Chondrocyte (in vitro differentiated cells): ENCODE results near the gene VWA1. TPM values are rescaled to one million over a fixed set of nuclear protein-coding genes. Genes with fewer than 3 reads are reported as not detected.

ENCODE experiments used
- DNase-seq: peaks from one replicate; pipeline ENCODE4 v3.0.0; 2021; ENCODE audit warnings: mixed read lengths, low spot score
- H3K27ac Mint-ChIP-seq: one replicate; pipeline ENCODE4 v1.8.0; 2021; ENCODE audit warnings: mild to moderate bottlenecking, moderate library complexity, mixed read lengths; ENCODE audit not compliant: unreplicated experiment
- H3K27me3 Mint-ChIP-seq: 2 replicates; pipeline ENCODE4 v1.8.0; 2021; ENCODE audit warnings: low read depth, mixed read lengths
- H3K36me3 Mint-ChIP-seq: 2 replicates; pipeline ENCODE4 v1.8.0; 2021; ENCODE audit warnings: low read depth, mixed read lengths
- H3K4me1 Mint-ChIP-seq: 2 replicates; pipeline ENCODE4 v1.8.0; 2021; ENCODE audit warnings: low read depth, mild to moderate bottlenecking, mixed read lengths
- H3K4me3 Mint-ChIP-seq: one replicate; pipeline ENCODE4 v1.8.0; 2021; ENCODE audit warnings: mild to moderate bottlenecking, moderate library complexity, mixed read lengths; ENCODE audit not compliant: unreplicated experiment
- H3K9me3 Mint-ChIP-seq: 2 replicates; pipeline ENCODE4 v1.8.0; 2021; ENCODE audit warnings: low read depth, mixed read lengths
- total RNA-seq: library from RNA; stranded (reverse); gene quantifications from 3 replicates; pipeline ENCODE4 v1.2.1, GENCODE V29; 2021
- TF ChIP-seq, protein P1 (sequence below): fragments of 200-600 bp; sonication (generic); IDR thresholded peaks from 2 replicates; pipeline ENCODE4 v1.5.0; 2021; ENCODE audit warnings: antibody characterized with exemption, mild to moderate bottlenecking, moderate library complexity

The VWA1 gene
- total RNA-seq, 1 donor from 2014 or later: 24.3 TPM

- no peaks in the 10 kb centered on the region for H3K9me3 Mint-ChIP-seq
- H3K4me1 Mint-ChIP-seq: no peaks in the 10 kb centered on the region
- H3K36me3 Mint-ChIP-seq: no peaks in the 10 kb centered on the region
- H3K4me3 Mint-ChIP-seq: no peak overlapping the region
- TF ChIP-seq, protein P1, sequence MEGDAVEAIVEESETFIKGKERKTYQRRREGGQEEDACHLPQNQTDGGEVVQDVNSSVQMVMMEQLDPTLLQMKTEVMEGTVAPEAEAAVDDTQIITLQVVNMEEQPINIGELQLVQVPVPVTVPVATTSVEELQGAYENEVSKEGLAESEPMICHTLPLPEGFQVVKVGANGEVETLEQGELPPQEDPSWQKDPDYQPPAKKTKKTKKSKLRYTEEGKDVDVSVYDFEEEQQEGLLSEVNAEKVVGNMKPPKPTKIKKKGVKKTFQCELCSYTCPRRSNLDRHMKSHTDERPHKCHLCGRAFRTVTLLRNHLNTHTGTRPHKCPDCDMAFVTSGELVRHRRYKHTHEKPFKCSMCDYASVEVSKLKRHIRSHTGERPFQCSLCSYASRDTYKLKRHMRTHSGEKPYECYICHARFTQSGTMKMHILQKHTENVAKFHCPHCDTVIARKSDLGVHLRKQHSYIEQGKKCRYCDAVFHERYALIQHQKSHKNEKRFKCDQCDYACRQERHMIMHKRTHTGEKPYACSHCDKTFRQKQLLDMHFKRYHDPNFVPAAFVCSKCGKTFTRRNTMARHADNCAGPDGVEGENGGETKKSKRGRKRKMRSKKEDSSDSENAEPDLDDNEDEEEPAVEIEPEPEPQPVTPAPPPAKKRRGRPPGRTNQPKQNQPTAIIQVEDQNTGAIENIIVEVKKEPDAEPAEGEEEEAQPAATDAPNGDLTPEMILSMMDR: no peak
- DNase-seq: no peak
- no peaks in the 10 kb centered on the region for H3K27me3 Mint-ChIP-seq
- no peak overlapping the region for H3K27ac Mint-ChIP-seq
These were observed 14.8 kb upstream of the VWA1 start for GRCh38 chr1:1420654-1421141.

DNA sequence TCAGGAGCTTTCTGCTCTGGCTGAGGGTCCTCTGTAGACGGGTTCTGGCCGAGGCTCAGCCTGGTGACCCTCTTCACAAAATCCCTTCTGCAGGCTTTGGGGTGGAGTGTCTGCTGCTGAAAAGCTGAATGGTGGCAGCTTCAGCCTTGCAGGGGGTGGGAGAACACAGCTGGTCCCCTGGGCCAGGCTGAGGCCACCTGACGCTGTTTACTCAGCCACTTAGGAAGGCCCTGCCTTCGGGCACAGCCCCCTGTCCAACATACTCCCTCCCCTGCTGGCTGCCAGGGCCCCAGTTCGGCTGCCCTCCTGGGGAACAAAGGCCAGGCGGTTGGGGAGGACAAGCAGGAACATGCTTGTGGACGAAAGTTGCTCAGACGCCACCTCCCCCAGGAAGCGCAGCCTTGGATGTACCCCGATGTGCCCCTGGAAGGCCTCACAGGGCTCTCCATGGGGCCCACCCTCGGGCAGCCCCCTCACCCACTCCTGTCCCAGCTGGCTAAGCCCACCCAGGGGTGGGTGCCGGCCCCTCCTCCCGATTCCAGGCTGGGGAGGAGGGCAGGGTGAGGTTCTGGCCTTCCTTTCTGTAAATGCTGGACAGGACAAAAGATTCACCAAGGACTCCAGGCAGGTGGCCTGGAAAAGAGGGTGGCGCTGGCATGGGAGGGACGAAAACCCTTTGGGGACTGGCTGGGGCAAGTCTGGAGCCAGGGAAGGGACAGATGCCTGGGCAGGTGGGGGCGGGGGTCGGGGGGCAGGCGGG lies 14.2 kb upstream of the VWA1 start, which contains the start of gene ANKRD65:
ANKRD65 (minus strand) TSS at position 130 of the 760 bp plus-strand sequence. CDS start 271 bp downstream, outside the sequence.
- H3K27ac Mint-ChIP-seq: no peak within 1 kb of the TSS
- no peak within 1 kb of the TSS for H3K4me3 Mint-ChIP-seq
- no peaks in the 10 kb centered on the region for H3K36me3 Mint-ChIP-seq

DNA sequence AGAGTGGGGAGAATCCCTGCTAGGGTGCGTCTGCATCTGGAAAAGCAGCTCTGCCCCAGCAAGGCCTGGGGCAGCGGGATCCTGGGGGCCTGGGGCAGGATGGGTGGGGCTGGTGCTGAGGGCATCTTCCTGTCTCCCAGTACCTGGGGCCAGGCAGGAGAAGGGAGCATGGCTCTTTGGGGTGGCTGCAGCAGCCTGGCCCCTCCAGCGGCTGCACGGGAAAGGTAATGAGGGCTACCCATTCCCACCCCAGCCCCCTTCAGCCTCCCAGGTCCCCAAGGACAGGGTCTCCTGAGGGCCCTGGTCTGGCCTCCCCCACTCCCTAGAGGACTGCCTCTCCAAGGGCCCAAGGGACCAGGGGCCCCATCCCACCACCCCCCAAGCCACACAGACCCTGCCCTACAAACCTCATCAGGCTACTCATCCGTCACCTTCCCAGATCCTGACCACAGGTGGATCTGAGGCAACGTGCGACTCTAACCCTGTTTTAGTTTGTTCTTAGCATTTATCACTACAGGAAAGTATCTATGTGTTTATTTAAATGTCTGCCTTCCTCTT lies 13.5 kb upstream of the VWA1 start:
- H3K27ac Mint-ChIP-seq: no peak overlapping the region
- TF ChIP-seq, protein P1: no peak
- H3K9me3 Mint-ChIP-seq: no peaks in the 10 kb centered on the region
- no peaks in the 10 kb centered on the region for H3K36me3 Mint-ChIP-seq
- no peaks in the 10 kb centered on the region for H3K27me3 Mint-ChIP-seq
- DNase-seq: no peak
- no peak overlapping the region for H3K4me3 Mint-ChIP-seq
- no peaks in the 10 kb centered on the region for H3K4me1 Mint-ChIP-seq

More for the DNA sequence above, 14.2 kb upstream of the VWA1 start, which contains the start of gene ANKRD65:
- no peak for DNase-seq
- no peaks in the 10 kb centered on the region for H3K27me3 Mint-ChIP-seq
- H3K4me1 Mint-ChIP-seq: no peaks in the 10 kb centered on the region
- TF ChIP-seq, protein P1: no peak
- H3K9me3 Mint-ChIP-seq: no peaks in the 10 kb centered on the region

- Mint-ChIP-seq H3K9me3 (no peaks in the 10 kb centered on the region), H3K4me3 (no peak overlapping the region), H3K4me1 (no peaks in the 10 kb centered on the region), H3K36me3 (no peaks in the 10 kb centered on the region), H3K27ac (no peak overlapping the region), H3K27me3 (no peaks in the 10 kb centered on the region)
- no peak for DNase-seq
- TF ChIP-seq, protein P1: no peak
These were observed 12.8 kb upstream of the VWA1 start for GRCh38 chr1:1422465-1423244.

DNA sequence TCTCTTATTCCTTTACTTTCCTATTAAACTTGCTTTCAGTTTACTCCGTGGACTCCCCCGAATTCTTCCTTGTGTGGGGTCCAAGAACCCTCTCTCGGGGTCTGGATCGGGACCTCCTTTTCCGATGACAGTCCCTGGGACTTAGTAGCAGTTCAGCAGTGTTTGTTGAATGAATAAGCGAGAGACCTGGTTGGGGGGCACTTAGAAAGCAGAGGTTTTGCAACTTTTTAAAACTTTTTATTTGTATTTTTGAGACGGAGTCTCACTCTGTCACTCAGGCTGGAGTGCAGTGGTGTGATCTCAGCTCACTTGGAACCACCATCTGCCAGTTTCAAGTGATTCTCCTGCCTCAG lies 12.3 kb upstream of the VWA1 start:
- Mint-ChIP-seq H3K9me3 (no peaks in the 10 kb centered on the region), H3K27ac (no peak overlapping the region)
- DNase-seq: no peak

More for the DNA sequence above, 12.3 kb upstream of the VWA1 start:
- Mint-ChIP-seq H3K4me1 (no peaks in the 10 kb centered on the region), H3K36me3 (no peaks in the 10 kb centered on the region), H3K4me3 (no peak overlapping the region), H3K27me3 (no peaks in the 10 kb centered on the region)
- TF ChIP-seq, protein P1: no peak
